NCI-H345 (cell line): Measurements from ENCODE around the gene USP37.

ENCODE experiments used
- DNase-seq: peaks from one replicate; lab custom pipeline; 2025; lab: John Stamatoyannopoulos, UW

Gene USP37

GRCh38 chr2:218430721-218431120, 137.4 kb downstream of the USP37 start:
- DNase-seq, result no peak

- no peak for DNase-seq
Observed at GRCh38 chr2:218429911-218430692, 138.0 kb downstream of the USP37 start.

GRCh38 chr2:218428846-218429558, 139.1 kb downstream of the USP37 start:
- DNase-seq, result no peak

- no peak for DNase-seq
Observed at GRCh38 chr2:218427741-218428140, 140.4 kb downstream of the USP37 start.

- DNase-seq, result no peak
Observed at GRCh38 chr2:218425531-218425930, 142.6 kb downstream of the USP37 start.

- no peak for DNase-seq
Observed at GRCh38 chr2:218423584-218423983, 144.6 kb downstream of the USP37 start.

- DNase-seq, result no peak
Observed at GRCh38 chr2:218422403-218423086, 145.6 kb downstream of the USP37 start.

GRCh38 chr2:218421027-218421426, 147.1 kb downstream of the USP37 start:
- DNase-seq, result no peak

GRCh38 chr2:218419630-218420216, 148.4 kb downstream of the USP37 start:
- no peak for DNase-seq

GRCh38 chr2:218418717-218419458, 149.3 kb downstream of the USP37 start, which contains the start of gene VIL1:
Gene VIL1, plus strand, starts transcription at chr2:218419123. Its CDS starts 4,656 bp downstream, at chr2:218423779.
- DNase-seq, result no peak

GRCh38 chr2:218418321-218418716, 149.8 kb downstream of the USP37 start:
- DNase-seq, result no peak

GRCh38 chr2:218407717-218408116, 160.4 kb downstream of the USP37 start:
- no peak for DNase-seq

GRCh38 chr2:218406949-218407618, 161.1 kb downstream of the USP37 start:
- DNase-seq, result no peak

GRCh38 chr2:218406209-218406948, 161.8 kb downstream of the USP37 start:
- DNase-seq, result peak; percentile 95

GRCh38 chr2:218405746-218406208, 162.4 kb downstream of the USP37 start:
- DNase-seq, result no peak

- no peak for DNase-seq
Observed at GRCh38 chr2:218405086-218405745, 162.9 kb downstream of the USP37 start.

- DNase-seq, result no peak
Observed at GRCh38 chr2:218404351-218405085, 163.6 kb downstream of the USP37 start.

- no peak for DNase-seq
Observed at GRCh38 chr2:218403810-218404209, 164.3 kb downstream of the USP37 start.

GRCh38 chr2:218402911-218403411, 165.2 kb downstream of the USP37 start:
- DNase-seq, result no peak
